Frontal cortex (tissue), 4 donors: ENCODE results near the gene POLR2J. TPM values are rescaled to one million over a fixed set of nuclear protein-coding genes. Genes with fewer than 3 reads are reported as not detected.

Source experiments
- DNase-seq, 2 donors: peaks; one replicate each; pipeline ENCODE4 v3.0.0; 2012; ENCODE audit warnings: low spot score in 2 of 2
- FAIRE-seq: peaks from 2 replicates; lab custom pipeline; 2012; peaks lifted over from hg19 to GRCh38; lab: Jason Lieb, UNC
- total RNA-seq: library from RNA; depleted of rRNA; stranded (reverse); fragments of >200 nt; gene quantifications from one replicate; pipeline ENCODE4 v1.2.3, GENCODE V29; 2014
- donor health status: control.
- donor health status: control.
- donor health status: control.

Gene POLR2J
- total RNA-seq, 1 donor from 2014 or later: 11.8 TPM

DNA sequence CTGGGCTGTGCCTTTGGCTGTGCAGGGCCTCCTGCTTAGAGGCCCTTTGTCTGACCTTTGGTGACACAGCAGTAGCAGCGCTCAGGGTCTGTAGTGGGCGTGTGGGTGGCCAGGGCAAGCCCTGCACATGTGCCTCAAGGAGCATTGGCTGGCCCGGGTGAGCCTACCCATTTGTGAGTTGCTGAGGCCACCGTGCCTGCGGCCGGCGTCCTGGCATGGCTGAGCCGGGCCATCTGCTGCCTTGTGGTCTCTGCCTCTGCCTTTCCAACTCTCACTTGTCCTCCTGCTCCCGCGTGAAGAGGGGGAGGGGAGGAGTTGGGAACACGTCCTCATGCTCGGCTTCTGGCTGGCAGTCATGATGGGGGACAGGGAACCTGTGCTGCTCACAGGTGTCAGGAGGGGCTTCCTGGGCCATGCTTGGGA lies 54.6 kb downstream of the POLR2J start:
- DNase-seq: no peak
- FAIRE-seq: no peak

Other genes with a start within 250 kb of the POLR2J start
- gene SH2B2, start 192.1 kb downstream of the POLR2J start, total RNA-seq: 10.2 TPM
- gene SPDYE6, start 122.5 kb downstream of the POLR2J start, total RNA-seq: not detected
- 15.5 TPM for gene PRKRIP1, start 82.6 kb downstream of the POLR2J start, total RNA-seq
- 19.2 TPM for gene ORAI2, start 45.3 kb downstream of the POLR2J start, total RNA-seq
- 16.7 TPM for gene ALKBH4, start 14.1 kb downstream of the POLR2J start, total RNA-seq
- 55.4 TPM for gene LRWD1, start 13.9 kb downstream of the POLR2J start, total RNA-seq
- gene RASA4B, start 38.9 kb upstream of the POLR2J start, total RNA-seq: 11.4 TPM
- 1.6 TPM for gene UPK3BL2, start 64.8 kb upstream of the POLR2J start, total RNA-seq
- not detected for gene SPDYE2, start 72.3 kb upstream of the POLR2J start, total RNA-seq
- 21.2 TPM for gene POLR2J3, start 93.7 kb upstream of the POLR2J start, total RNA-seq
- 27.3 TPM for gene RASA4, start 137.8 kb upstream of the POLR2J start, total RNA-seq
- 9.0 TPM for gene UPK3BL1, start 163.9 kb upstream of the POLR2J start, total RNA-seq
- gene SPDYE2B, start 171.4 kb upstream of the POLR2J start, total RNA-seq: not detected
- gene POLR2J2, start 192.7 kb upstream of the POLR2J start, total RNA-seq: 1.2 TPM